A549 (cell line): Measurements from ENCODE around the gene PIGN. TPM values are rescaled to one million over a fixed set of nuclear protein-coding genes. Genes with fewer than 3 reads are reported as not detected.

ENCODE experiments used
- ATAC-seq, 2 experiments: fragments of 200-7000 bp in 1 of 2; fragments of >200 bp in 1 of 2; cut with Nextera tagmentation in 1 of 2; cut with Tn5 transposase in 1 of 2; 3 replicates each; pipeline versions ENCODE4 v1.8.0 to v1.9.1; 2018 to 2020; ENCODE audit warnings: mild to moderate bottlenecking in 1 of 2, moderate library complexity in 1 of 2
- CTCF ChIA-PET: fragments of 300-600 bp; sonication (Branson Sonifier 250); formaldehyde crosslinking; extraction: SDS; loops from one replicate; lab custom pipeline; 2021; ENCODE audit warnings: antibody characterized with exemption, inconsistent platforms; lab: Yijun Ruan, JAX
- POLR2A ChIA-PET: fragments of 350-600 bp; formaldehyde crosslinking; extraction: SDS; loops from one replicate; lab custom pipeline; 2021; ENCODE audit warnings: antibody characterized with exemption, inconsistent platforms; lab: Yijun Ruan, JAX
- DNase-seq, 2 experiments: peaks; one replicate each; pipeline versions ENCODE4 v3.0.0 to v3.0.0-alpha.2; 2011 to 2016; ENCODE audit warnings: low read depth in 1 of 2, low spot score in 1 of 2
- FAIRE-seq: peaks from 2 replicates; lab custom pipeline; 2011; peaks lifted over from hg19 to GRCh38; lab: Jason Lieb, UNC
- H3K27ac ChIP-seq, 2 experiments: fragments of >200 bp; sonication (Bioruptor Twin); formaldehyde crosslinking; 3 replicates each; pipeline ENCODE4 v1.5.1; 2016 to 2017
- H3K4me1 ChIP-seq: fragments of >200 bp; sonication (Bioruptor Twin); formaldehyde crosslinking; 3 replicates; pipeline ENCODE4 v1.6.1; 2016
- H3K4me2 ChIP-seq: fragments of >200 bp; sonication (Bioruptor Twin); formaldehyde crosslinking; 3 replicates; pipeline ENCODE4 v1.6.1; 2016
- H3K4me3 ChIP-seq: fragments of >200 bp; sonication (Bioruptor Twin); formaldehyde crosslinking; 3 replicates; pipeline ENCODE4 v1.5.1; 2016
- H3K9me3 ChIP-seq: fragments of >200 bp; sonication (Bioruptor Twin); formaldehyde crosslinking; 3 replicates; pipeline ENCODE4 v1.6.1; 2016
- BHLHE40 ChIP-seq: IDR thresholded peaks from 2 replicates; pipeline ENCODE4 v1.6.1; 2012; ENCODE audit warnings: low read depth, low read length, inconsistent platforms
- CBX8 ChIP-seq: fragments of 200-600 bp; sonication (generic); IDR thresholded peaks from 2 replicates; pipeline ENCODE4 v1.6.1; 2016
- CEBPB ChIP-seq, 2 experiments: fragments of >200 bp in 1 of 2; sonication (Bioruptor Twin) in 1 of 2; formaldehyde crosslinking in 1 of 2; IDR thresholded peaks; 2 replicates each; pipeline ENCODE4 v1.6.1; 2012 to 2016
- CHD2 ChIP-seq: fragments of 150-350 bp; IDR thresholded peaks from 2 replicates; pipeline ENCODE4 v1.6.1; 2014; ENCODE audit warnings: low read length; ENCODE audit not compliant: partially characterized antibody
- CHD4 ChIP-seq: fragments of 200-600 bp; sonication (generic); IDR thresholded peaks from 2 replicates; pipeline ENCODE4 v1.6.1; 2016; ENCODE audit warnings: antibody characterized with exemption, mild to moderate bottlenecking, borderline replicate concordance
- EHF ChIP-seq: fragments of 250-450 bp; sonication (Bioruptor Pico); IDR thresholded peaks from 2 replicates; pipeline ENCODE4 v1.5.0; 2020; ENCODE audit warnings: mild to moderate bottlenecking
- ELK1 ChIP-seq: fragments of 150-350 bp; IDR thresholded peaks from 2 replicates; pipeline ENCODE4 v1.6.1; 2014; ENCODE audit warnings: low read depth, mild to moderate bottlenecking, low read length
- HDAC2 ChIP-seq: fragments of 200-600 bp; sonication (generic); IDR thresholded peaks from 2 replicates; pipeline ENCODE4 v1.6.1; 2016
- HOXB13 ChIP-seq: fragments of 250-450 bp; sonication (Bioruptor Pico); IDR thresholded peaks from 2 replicates; pipeline ENCODE4 v1.5.0; 2020; ENCODE audit warnings: low read depth, mild to moderate bottlenecking, moderate library complexity
- JUNB ChIP-seq: fragments of >200 bp; sonication (Bioruptor Twin); formaldehyde crosslinking; IDR thresholded peaks from 2 replicates; pipeline ENCODE4 v1.6.1; 2016
- KDM5A ChIP-seq: fragments of 200-600 bp; sonication (generic); IDR thresholded peaks from 2 replicates; pipeline ENCODE4 v1.6.1; 2016; ENCODE audit warnings: antibody characterized with exemption, mild to moderate bottlenecking
- MAZ ChIP-seq: fragments of 150-350 bp; IDR thresholded peaks from 2 replicates; pipeline ENCODE4 v1.6.1; 2014; ENCODE audit warnings: antibody characterized with exemption, low read depth, low read length, borderline replicate concordance
- NPAS2 ChIP-seq: fragments of 250-450 bp; sonication (Bioruptor Pico); IDR thresholded peaks from 2 replicates; pipeline ENCODE4 v1.8.0; 2022; ENCODE audit warnings: mild to moderate bottlenecking, moderate library complexity, borderline replicate concordance
- NR3C1 ChIP-seq: fragments of >200 bp; sonication (Bioruptor Twin); formaldehyde crosslinking; IDR thresholded peaks from 3 replicates; pipeline ENCODE4 v1.6.1; 2017
- POLR2AphosphoS2 ChIP-seq: conservative IDR thresholded peaks from 2 replicates; pipeline ENCODE4 v1.6.1; 2012; ENCODE audit warnings: low read length, improper control_type of control experiment, inconsistent platforms
- RFX5 ChIP-seq: fragments of 450-650 bp; IDR thresholded peaks from 2 replicates; pipeline ENCODE4 v1.7.1; 2014; ENCODE audit warnings: antibody characterized with exemption, mild to moderate bottlenecking, moderate library complexity
- TP53 ChIP-seq: fragments of 250-450 bp; sonication (Bioruptor Pico); IDR thresholded peaks from 2 replicates; pipeline ENCODE4 v1.5.0; 2021; ENCODE audit warnings: mild to moderate bottlenecking, moderate library complexity
- ZC3H11A ChIP-seq: fragments of 450-650 bp; IDR thresholded peaks from 2 replicates; pipeline ENCODE4 v1.6.1; 2014; ENCODE audit warnings: antibody characterized with exemption, mild to moderate bottlenecking
- ZFP36 ChIP-seq: fragments of 450-650 bp; IDR thresholded peaks from 2 replicates; pipeline ENCODE4 v1.6.1; 2014; ENCODE audit warnings: borderline replicate concordance; ENCODE audit not compliant: partially characterized antibody
- ZSCAN20 ChIP-seq: fragments of 250-450 bp; sonication (Bioruptor Pico); IDR thresholded peaks from 2 replicates; pipeline ENCODE4 v1.8.0; 2022; ENCODE audit warnings: mild to moderate bottlenecking, moderate library complexity
- WGBS: methylation state at CpG from one replicate; pipeline ENCODE4 v1.1.6; 2017; ENCODE audit errors: missing lambda C conversion rate; 5-methylcytosine and 5-hydroxymethylcytosine counted together
- polyA plus RNA-seq, 4 experiments: library from polyadenylated mRNA; depleted of rRNA in 3 of 4; stranded (reverse); fragments of >200 nt; fragmentation: RNase III in 1 of 4; extraction: RNeasy Plus Mini Kit Qiagen cat#74134 plus additional on column Dnase treatment in 1 of 4; gene quantifications; 2 replicates in 3 of 4; 3 replicates in 1 of 4; pipeline ENCODE4 v1.2.3, GENCODE V29; 2011 to 2017
- TF ChIP-seq, protein P1 (sequence below): fragments of 450-650 bp; IDR thresholded peaks from 2 replicates; pipeline ENCODE4 v1.6.1; 2014; ENCODE audit warnings: antibody characterized with exemption
- TF ChIP-seq, protein P2 (sequence below): fragments of >200 bp; sonication (Bioruptor Twin); formaldehyde crosslinking; IDR thresholded peaks from 2 replicates; pipeline ENCODE4 v1.6.1; 2016
- TF ChIP-seq, protein P3 (sequence below): IDR thresholded peaks from 2 replicates; pipeline ENCODE4 v1.6.1; 2012
- TF ChIP-seq, protein P4 (sequence below): fragments of 200-600 bp; sonication (generic); IDR thresholded peaks from 2 replicates; pipeline ENCODE4 v1.6.1; 2016; ENCODE audit warnings: antibody characterized with exemption, mild to moderate bottlenecking, moderate library complexity
- TF ChIP-seq, protein P5 (sequence below): IDR thresholded peaks from 2 replicates; pipeline ENCODE4 v1.6.1; 2012; ENCODE audit warnings: low read depth, borderline replicate concordance

Gene PIGN
- polyA plus RNA-seq, 2 of the 4 experiments (the other 2 are of a cell fraction), result 12.9 to 37.0 TPM

- ATAC-seq, result no peak
- no peak for DNase-seq
- no peak overlapping the region for H3K27ac ChIP-seq
- H3K9me3 ChIP-seq, result no peaks in the 10 kb centered on the region
- ChIA-PET CTCF (no interaction called here), POLR2A (no interaction called here)
- no peak overlapping the region for H3K4me3 ChIP-seq
- no peak overlapping the region for H3K4me2 ChIP-seq
- TF ChIP-seq NR3C1, result no peak
- no peak for TF ChIP-seq JUNB
- TF ChIP-seq, protein P1, sequence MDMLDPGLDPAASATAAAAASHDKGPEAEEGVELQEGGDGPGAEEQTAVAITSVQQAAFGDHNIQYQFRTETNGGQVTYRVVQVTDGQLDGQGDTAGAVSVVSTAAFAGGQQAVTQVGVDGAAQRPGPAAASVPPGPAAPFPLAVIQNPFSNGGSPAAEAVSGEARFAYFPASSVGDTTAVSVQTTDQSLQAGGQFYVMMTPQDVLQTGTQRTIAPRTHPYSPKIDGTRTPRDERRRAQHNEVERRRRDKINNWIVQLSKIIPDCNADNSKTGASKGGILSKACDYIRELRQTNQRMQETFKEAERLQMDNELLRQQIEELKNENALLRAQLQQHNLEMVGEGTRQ, result no peak
- TF ChIP-seq CBX8, result no peak
- TF ChIP-seq KDM5A, result no peak
- no peak for TF ChIP-seq CHD2
- no peak for TF ChIP-seq ZC3H11A
- TF ChIP-seq RFX5, result no peak
- TF ChIP-seq CEBPB (IDR thresholded peaks at IDR 0.05), result no peak
- TF ChIP-seq, protein P2, sequence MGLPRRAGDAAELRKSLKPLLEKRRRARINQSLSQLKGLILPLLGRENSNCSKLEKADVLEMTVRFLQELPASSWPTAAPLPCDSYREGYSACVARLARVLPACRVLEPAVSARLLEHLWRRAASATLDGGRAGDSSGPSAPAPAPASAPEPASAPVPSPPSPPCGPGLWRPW, result no peak
- TF ChIP-seq, protein P3, sequence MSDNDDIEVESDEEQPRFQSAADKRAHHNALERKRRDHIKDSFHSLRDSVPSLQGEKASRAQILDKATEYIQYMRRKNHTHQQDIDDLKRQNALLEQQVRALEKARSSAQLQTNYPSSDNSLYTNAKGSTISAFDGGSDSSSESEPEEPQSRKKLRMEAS, result no peak
- TF ChIP-seq ZFP36, result no peak
- no peak for TF ChIP-seq POLR2AphosphoS2
- TF ChIP-seq, protein P4, sequence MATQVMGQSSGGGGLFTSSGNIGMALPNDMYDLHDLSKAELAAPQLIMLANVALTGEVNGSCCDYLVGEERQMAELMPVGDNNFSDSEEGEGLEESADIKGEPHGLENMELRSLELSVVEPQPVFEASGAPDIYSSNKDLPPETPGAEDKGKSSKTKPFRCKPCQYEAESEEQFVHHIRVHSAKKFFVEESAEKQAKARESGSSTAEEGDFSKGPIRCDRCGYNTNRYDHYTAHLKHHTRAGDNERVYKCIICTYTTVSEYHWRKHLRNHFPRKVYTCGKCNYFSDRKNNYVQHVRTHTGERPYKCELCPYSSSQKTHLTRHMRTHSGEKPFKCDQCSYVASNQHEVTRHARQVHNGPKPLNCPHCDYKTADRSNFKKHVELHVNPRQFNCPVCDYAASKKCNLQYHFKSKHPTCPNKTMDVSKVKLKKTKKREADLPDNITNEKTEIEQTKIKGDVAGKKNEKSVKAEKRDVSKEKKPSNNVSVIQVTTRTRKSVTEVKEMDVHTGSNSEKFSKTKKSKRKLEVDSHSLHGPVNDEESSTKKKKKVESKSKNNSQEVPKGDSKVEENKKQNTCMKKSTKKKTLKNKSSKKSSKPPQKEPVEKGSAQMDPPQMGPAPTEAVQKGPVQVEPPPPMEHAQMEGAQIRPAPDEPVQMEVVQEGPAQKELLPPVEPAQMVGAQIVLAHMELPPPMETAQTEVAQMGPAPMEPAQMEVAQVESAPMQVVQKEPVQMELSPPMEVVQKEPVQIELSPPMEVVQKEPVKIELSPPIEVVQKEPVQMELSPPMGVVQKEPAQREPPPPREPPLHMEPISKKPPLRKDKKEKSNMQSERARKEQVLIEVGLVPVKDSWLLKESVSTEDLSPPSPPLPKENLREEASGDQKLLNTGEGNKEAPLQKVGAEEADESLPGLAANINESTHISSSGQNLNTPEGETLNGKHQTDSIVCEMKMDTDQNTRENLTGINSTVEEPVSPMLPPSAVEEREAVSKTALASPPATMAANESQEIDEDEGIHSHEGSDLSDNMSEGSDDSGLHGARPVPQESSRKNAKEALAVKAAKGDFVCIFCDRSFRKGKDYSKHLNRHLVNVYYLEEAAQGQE, result no peak
- no peak for TF ChIP-seq HDAC2
- no peak for TF ChIP-seq NPAS2 (CRISPR knock-in tag)
- H3K4me1 ChIP-seq, result no peaks in the 10 kb centered on the region
- FAIRE-seq, result no peak
- WGBS, result 90% methylated on average over 5 of the region's 5 CpGs
Measured at GRCh38 chr18:62066102-62066818, 120.6 kb downstream of the PIGN start.

- ChIA-PET POLR2A (no interaction called here), CTCF (no interaction called here)
- TF ChIP-seq HOXB13 (CRISPR knock-in tag), result no peak
- no peak for DNase-seq
- Histone ChIP-seq H3K27ac (no peak overlapping the region), H3K9me3 (no peaks in the 10 kb centered on the region), H3K4me2 (no peak overlapping the region), H3K4me1 (no peaks in the 10 kb centered on the region), H3K4me3 (no peak overlapping the region)
- WGBS, result 43% methylated on average over 1 of the region's 1 CpG
- ATAC-seq, result no peak
- no peak for FAIRE-seq
Measured at GRCh38 chr18:62064361-62064760, 122.5 kb downstream of the PIGN start.

- CTCF ChIA-PET, result no interaction called here
- FAIRE-seq, result no peak
- ATAC-seq, result no peak
- POLR2A ChIA-PET, result interaction anchor here (0.7 kb wide), 1 partner anchor 1180 kb away, joined by 7 read pairs; no protein-coding TSS in a partner anchor
- H3K4me2 ChIP-seq, result no peak overlapping the region
- H3K4me3 ChIP-seq, result no peak overlapping the region
- no peaks in the 10 kb centered on the region for H3K4me1 ChIP-seq
- WGBS, result 85% methylated on average over 5 of the region's 5 CpGs
- no peak overlapping the region for H3K27ac ChIP-seq
- no peak for DNase-seq
- H3K9me3 ChIP-seq, result no peaks in the 10 kb centered on the region
- TF ChIP-seq ZSCAN20 (CRISPR knock-in tag) (no peak), MAZ (no peak), ELK1 (no peak), NPAS2 (CRISPR knock-in tag) (no peak), ZFP36 (no peak), EHF (no peak), CHD4 (no peak), POLR2AphosphoS2 (no peak), TP53 (CRISPR knock-in tag) (no peak), BHLHE40 (no peak), NR3C1 (no peak)
- TF ChIP-seq, protein P5, sequence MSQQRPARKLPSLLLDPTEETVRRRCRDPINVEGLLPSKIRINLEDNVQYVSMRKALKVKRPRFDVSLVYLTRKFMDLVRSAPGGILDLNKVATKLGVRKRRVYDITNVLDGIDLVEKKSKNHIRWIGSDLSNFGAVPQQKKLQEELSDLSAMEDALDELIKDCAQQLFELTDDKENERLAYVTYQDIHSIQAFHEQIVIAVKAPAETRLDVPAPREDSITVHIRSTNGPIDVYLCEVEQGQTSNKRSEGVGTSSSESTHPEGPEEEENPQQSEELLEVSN, result no peak
Measured at GRCh38 chr18:62061821-62062478, 124.9 kb downstream of the PIGN start.
